HG03354 (cell line): ENCODE measurements around the gene PARG.
"Not testable (repeated sequence)": the region's sequence is repeated elsewhere in the genome, so short reads cannot be mapped to it uniquely, and the experiment has no call there.

Source experiments
- ATAC-seq: cut with Tn5 transposase; IDR thresholded peaks from one replicate; pipeline ENCODE4 v1.9.1; 2021; ENCODE audit warnings: mild to moderate bottlenecking; ENCODE audit not compliant: unreplicated experiment, poor library complexity, severe bottlenecking

PARG gene

GRCh38 chr10:49941447-49942338 lies at the start of gene PARG, which contains the start of gene TIMM23B:
Gene PARG (minus strand): TSS chr10:49942027. CDS start chr10:49941725, 302 bp downstream.
Gene TIMM23B (plus strand): TSS chr10:49942053. CDS start chr10:49942195, 142 bp downstream.
- ATAC-seq = peak; percentile 73

DNA sequence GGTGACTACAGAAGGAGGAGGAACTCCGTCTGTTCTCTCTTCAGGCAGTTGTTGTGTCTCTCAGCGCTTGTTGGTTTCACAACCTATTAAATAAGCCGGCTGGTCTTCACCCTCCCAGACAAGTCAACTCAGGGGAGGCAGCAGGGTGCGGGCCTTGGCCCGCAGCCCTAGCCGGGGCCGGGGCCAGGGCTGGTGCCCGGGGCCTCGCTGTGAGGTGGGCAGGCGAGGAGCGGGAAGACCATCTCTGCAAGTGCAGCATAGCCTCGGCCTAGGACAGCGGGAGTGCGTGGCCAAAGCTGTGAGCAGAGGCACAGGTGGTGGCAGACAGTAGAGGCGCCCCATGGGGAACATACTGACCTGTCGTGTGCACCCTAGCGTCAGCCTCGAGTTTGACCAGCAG lies 46.5 kb upstream of the PARG start, which contains the start of gene AGAP6:
TSS of gene AGAP6 (plus strand) at position 31 of the 400 bp plus-strand sequence. CDS start at position 341, 310 bp downstream.
- ATAC-seq = not testable (repeated sequence)

GRCh38 chr10:49987207-49987606 lies 45.4 kb upstream of the PARG start:
- ATAC-seq = not testable (repeated sequence)

DNA sequence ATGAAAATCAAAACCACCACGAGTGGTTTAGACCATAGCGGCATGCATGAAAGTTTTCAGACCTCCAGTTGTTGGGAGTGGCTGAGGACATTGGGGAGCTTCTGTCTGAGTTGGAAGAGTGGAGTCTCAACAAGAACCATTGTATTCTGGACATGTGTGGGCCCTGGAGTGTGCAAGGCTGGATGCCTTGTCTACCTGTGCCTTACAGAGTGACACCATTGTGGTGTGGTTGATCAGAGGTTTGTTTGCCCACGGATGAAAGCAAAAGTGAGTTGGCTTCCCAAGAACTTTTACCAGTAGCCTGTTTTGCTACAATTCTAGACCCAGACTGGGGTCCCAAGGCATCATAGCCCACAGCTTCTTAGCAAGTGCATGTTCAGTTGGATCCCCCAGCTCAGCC lies 35.9 kb upstream of the PARG start:
- not testable (repeated sequence) for ATAC-seq

- ATAC-seq = not testable (repeated sequence)
Observed at GRCh38 chr10:49972094-49972493, 30.3 kb upstream of the PARG start.

DNA sequence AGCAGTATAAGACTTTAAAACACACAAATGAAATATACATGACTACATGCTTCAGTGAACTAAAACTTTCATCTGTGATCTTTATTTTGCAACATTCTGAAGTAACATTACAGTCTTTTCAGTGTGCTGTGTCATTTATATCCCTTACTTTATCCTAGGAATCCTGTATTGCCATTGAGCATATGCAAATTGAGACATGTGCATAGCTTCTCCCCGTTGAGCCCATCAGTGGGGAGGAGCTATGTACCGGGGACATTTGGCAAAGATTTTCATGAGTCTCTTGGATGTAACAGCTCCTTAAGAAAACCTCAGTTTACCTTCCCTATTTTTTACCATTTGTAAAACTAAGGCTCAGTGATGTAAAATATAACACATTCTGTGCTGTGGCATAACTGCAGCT lies 29.6 kb upstream of the PARG start:
- ATAC-seq = not testable (repeated sequence)

DNA sequence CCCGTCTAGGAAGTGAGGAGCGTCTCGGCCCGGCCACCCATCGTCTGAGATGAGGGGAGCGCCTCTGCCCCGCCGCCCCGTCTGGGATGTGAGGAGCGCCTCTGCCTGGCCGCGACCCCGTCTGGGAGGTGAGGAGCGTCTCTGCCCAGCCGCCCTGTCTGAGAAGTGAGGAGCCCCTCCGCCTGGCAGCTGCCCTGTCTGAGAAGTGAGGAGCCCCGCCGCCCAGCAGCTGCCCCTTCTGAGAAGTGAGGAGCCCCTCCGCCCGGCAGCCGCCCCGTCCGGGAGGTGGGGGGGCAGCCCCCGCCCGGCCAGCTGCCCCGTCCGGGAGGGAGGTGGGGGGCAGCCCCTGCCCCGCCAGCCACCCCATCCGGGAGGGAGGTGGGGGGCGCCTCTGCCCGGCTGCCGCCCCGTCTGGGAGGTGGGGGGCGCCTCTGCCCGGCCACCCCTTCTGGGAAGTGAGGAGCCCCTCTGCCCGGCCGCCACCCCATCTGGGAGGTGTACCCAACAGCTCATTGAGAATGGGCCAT lies 28.6 kb upstream of the PARG start:
- not testable (repeated sequence) for ATAC-seq

DNA sequence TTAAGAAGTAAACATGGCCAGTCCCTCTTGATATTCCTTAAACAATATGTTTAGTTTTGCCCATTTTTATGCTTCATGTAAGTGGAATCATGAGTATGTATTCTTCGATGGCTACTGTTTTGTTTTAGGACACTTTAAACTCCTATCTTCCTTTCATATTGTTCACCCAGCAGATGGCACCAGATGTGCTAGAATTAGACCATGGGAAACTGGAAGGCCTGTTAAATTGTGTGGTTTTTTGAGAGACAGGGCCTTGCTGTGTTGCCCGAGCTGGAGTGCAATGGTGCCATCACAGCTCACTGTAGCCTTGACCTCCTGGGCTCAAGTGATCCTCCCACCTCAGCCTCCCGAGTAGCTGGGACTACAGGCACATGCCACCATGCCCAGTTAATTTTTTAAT lies 11.3 kb upstream of the PARG start:
- not testable (repeated sequence) for ATAC-seq

DNA sequence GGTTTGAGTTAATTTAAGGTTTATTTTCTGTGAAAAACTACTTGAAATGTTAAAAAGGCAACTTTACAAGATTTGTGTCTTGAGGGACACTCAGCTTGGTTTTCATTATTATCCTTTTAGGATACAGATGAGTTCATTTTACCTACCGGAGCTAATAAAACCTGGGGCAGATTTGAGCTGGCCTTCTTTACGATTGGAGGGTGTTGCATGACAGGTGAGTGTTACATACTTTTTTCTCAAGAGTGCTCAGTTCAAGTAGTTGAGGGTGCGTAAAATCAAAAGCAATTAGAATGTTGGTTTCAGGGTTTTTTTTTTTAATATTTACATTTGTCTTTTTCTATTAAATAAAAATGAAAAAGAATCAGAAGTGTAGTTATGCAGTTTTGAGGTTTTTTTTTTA lies 10.2 kb upstream of the PARG start:
- ATAC-seq = not testable (repeated sequence)

DNA sequence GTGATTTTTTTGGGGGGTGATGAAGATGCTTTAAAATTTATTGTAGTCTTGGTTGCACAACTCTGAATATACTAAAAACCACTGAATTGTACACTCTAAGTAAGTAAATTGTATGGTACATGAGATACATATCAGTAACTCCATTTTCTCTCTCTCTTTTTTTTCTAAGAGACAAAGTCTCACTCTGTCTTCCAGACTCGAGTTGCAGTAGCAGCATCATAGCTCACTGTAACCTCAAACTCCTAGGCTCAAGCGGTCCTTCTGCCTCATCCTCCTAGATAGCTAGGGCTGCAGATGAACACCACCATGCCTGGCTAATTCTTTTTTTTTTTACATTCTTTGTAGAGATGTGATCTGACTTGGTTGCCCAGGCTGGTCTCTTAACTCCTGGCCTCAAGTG lies 6.9 kb upstream of the PARG start:
- ATAC-seq = not testable (repeated sequence)

DNA sequence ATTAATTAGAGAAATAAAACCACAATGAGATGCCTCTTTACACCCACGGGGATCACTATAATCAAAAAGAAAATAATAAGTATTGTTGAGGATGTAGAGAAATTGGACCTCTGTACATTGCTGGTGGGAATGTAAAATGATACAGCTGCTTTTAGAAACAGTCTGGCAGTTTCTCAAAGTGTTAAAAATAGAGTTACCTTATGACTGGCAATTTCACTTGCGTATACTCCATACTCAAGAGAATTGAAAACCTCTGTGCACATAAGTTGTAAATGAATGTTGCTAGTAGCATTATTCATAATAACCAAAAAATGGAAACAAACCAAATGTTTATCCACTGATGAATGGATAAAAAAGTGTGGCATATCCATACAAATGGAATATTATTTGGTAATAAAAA lies 6.3 kb upstream of the PARG start:
- ATAC-seq = peak; percentile 79

DNA sequence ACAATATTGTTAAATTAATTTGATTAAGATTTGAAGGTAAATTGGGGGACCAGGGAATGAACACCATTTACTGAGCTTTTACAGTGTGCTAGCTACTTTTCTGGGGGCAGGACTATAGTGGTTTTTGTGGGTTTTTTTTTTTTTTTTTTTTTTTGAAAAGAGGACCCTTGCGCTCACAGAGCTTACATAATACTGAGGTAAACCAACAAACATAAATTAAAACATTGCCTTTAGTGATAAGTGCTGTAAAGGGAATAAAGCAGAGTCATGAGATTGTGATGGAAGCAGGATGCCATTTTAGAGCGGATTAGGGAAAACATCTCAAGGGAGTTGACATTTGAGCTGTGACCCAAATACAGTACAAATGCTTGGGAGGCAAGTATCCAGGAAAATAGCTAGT lies 1.8 kb upstream of the PARG start:
- not testable (repeated sequence) for ATAC-seq

DNA sequence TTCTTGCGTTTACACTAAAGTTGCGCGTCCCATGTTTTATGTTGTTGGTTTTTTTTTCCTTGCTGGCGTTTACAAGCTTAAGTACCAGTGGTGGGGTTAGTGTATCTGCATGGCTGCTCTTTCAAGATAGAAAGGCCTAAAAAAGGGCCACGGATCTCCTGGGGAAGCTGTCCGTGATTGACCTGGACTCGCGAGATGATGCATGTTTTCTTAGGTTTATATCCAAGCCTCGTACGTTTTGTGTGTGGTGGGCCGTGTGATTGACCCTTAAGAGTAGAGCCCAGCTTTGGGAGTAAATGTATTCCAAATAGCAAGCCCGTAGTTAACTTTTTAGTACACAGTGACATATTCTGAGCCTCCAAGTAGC lies 495 bp upstream of the PARG start:
- peak; percentile 36 for ATAC-seq

- ATAC-seq = not testable (repeated sequence)
Observed at GRCh38 chr10:49931959-49932728, 9.7 kb downstream of the PARG start.

DNA sequence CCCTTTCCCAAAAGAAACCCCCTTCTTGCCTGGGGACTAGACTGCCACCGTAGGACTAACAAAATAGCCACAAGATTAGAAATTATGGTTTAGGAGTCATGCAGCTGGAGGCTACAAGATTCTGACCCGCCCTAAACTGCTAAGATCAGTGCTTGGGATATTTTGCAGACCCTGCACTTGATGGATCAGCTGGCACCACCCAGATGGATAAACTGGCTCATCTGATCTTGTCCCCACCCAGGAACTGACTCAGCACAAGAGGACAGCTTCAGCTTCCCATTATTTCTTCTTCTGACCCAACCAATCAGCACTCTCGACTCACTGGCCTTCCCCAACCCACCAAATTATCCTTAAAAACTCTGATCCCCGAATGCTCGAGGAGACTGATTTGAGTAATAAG lies 10.6 kb downstream of the PARG start:
- ATAC-seq = not testable (repeated sequence)

- ATAC-seq = not testable (repeated sequence)
Observed at GRCh38 chr10:49923572-49923971, 18.3 kb downstream of the PARG start.

DNA sequence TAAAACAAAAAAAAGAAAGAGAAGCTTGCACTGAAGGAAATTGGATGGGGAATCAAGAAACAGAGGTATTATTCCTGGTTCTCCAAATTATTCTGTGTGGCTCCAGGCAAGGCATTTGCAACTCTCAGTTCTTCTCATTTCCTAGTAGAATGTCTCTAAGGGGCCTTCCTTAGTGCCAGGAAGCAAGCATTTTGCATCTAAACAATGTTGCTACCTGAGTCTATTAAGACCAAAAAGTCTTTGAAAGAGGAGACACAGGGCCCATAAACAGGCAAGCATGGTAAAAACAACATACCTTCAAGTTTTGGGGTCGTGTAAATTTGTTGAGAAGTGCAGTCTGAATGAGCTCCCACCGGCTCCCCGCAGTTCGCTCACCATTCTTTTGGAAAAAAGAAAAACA lies 19.8 kb downstream of the PARG start:
- ATAC-seq = not testable (repeated sequence)

DNA sequence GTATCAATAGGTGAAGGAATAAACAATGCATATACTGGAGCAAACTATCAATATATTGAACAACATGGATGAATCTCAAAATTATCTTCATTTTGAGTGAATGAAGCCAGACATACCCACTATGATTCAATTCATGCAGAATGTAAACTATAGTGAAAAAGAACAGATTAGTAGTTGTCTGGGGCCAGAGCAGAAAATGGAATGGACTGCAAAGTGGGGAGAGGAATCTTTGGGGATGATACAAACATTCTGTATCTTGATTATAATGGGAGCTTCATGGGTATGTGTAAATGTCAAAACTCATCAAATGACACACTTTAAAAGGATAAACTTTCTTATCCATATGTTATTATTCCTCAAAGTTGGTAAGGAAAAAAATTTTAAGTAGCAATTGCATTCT lies 23.9 kb downstream of the PARG start:
- not testable (repeated sequence) for ATAC-seq

DNA sequence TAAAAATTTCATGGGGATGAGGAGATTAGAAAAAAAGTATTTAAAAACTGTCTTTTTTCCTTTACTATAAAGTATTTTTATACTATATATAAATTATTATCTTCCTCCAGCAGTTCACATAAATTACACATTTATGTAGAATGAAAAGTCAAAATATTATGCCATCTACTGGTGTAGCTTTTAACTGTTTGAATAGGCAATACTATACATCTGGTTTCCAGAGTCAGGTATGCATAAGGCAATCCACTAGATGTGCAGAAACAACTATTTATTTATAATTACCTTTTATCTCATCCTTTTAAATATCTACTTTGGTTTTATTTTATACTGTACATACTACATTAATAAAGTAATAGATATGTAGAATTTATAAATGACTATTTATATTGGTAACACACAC lies 25.4 kb downstream of the PARG start:
- not testable (repeated sequence) for ATAC-seq

DNA sequence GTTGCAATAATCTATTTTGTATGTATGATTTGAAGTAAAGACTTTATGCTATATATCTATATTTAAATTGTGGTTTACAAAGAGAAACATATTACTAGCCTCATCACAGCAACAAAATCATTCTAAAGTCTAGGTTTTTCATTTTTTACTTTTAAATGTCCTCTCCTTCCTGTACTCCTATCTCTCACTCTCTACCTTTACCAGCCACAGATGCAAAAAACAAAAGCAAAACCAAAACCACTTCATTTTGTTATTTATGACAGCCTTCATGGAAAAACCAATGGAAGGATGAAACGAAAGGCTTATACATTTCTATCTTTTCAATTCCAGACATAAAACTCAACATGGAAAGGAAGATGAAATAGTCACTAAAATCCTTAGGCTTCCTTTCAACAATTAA lies 31.5 kb downstream of the PARG start:
- not testable (repeated sequence) for ATAC-seq
